ENCODE measurements around the gene CYP3A4. TPM values are rescaled to one million over a fixed set of nuclear protein-coding genes. Genes with fewer than 3 reads are reported as not detected.
"Not testable (repeated sequence)": the region's sequence is repeated elsewhere in the genome, so short reads cannot be mapped to it uniquely, and the experiment has no call there.

Gene CYP3A4
- polyA plus RNA-seq, 1 experiment: not detected

DNA sequence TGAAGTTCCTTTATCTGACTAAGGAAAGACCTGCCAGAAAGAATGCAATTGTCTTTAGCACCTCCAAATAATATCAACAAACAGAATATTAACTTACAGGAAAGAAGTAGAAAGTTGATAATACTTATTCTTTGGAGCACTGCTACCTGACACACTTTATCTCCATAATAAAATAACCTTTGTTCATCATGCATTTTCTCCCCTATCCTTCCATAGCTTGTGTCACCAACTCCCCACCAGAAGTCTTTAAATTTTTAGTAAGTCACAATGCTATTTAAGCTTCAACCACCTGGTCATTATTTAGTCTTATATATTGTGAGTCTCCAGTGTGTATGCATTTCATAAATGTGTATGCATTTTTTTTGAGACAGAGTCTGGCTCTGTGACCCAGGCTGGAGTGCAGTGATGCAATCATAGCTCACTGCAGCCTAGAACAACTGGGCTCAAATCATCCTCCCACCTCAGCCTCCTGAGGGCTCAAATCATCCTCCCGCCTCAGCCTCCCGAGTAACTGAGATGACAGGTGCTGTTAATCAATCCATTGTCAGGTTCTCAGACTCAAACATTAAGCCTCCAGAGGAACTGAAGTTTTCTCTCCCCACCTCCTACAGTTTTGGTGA, 36.5 kb upstream of the CYP3A4 start:
- POLR2A ChIA-PET: no interaction called here
- no peak overlapping the region for H3K4me3 ChIP-seq (ENCODE audit: low read depth, low read length)
- H3K27me3 ChIP-seq (ENCODE audit: control insufficient read depth, insufficient read depth, low read length): peaks cover 5% of the 10 kb centered on the region
- TF ChIP-seq, protein P1, sequence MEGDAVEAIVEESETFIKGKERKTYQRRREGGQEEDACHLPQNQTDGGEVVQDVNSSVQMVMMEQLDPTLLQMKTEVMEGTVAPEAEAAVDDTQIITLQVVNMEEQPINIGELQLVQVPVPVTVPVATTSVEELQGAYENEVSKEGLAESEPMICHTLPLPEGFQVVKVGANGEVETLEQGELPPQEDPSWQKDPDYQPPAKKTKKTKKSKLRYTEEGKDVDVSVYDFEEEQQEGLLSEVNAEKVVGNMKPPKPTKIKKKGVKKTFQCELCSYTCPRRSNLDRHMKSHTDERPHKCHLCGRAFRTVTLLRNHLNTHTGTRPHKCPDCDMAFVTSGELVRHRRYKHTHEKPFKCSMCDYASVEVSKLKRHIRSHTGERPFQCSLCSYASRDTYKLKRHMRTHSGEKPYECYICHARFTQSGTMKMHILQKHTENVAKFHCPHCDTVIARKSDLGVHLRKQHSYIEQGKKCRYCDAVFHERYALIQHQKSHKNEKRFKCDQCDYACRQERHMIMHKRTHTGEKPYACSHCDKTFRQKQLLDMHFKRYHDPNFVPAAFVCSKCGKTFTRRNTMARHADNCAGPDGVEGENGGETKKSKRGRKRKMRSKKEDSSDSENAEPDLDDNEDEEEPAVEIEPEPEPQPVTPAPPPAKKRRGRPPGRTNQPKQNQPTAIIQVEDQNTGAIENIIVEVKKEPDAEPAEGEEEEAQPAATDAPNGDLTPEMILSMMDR (IDR thresholded peaks at IDR 0.05; ENCODE audit: insufficient read depth, low read depth, low read length): no peak
- H3K36me3 ChIP-seq (ENCODE audit: control insufficient read depth, insufficient read depth, low read length): no peaks in the 10 kb centered on the region
- CTCF ChIA-PET: interaction anchor here (2.0 kb wide), 1 partner anchor 18 kb away, joined by 4 read pairs; no protein-coding TSS in a partner anchor
- no peak for DNase-seq (ENCODE audit: low read depth)

GRCh38 chr7:99808766-99809165, 24.8 kb upstream of the CYP3A4 start:
- TF ChIP-seq, protein P1 (IDR thresholded peaks at IDR 0.05; ENCODE audit: insufficient read depth, low read depth, low read length): no peak
- no peaks in the 10 kb centered on the region for H3K27me3 ChIP-seq (ENCODE audit: control insufficient read depth, insufficient read depth, low read length)
- ChIA-PET POLR2A (no interaction called here), CTCF (no interaction called here)
- H3K36me3 ChIP-seq (ENCODE audit: control insufficient read depth, insufficient read depth, low read length): no peaks in the 10 kb centered on the region
- no peak overlapping the region for H3K4me3 ChIP-seq (ENCODE audit: low read depth, low read length)
- DNase-seq (ENCODE audit: low read depth): no peak

- no peak overlapping the region for H3K4me3 ChIP-seq (ENCODE audit: low read depth, low read length)
- CTCF ChIA-PET: no interaction called here
- TF ChIP-seq, protein P1 (IDR thresholded peaks at IDR 0.05; ENCODE audit: insufficient read depth, low read depth, low read length): no peak
- H3K36me3 ChIP-seq (ENCODE audit: control insufficient read depth, insufficient read depth, low read length): no peaks in the 10 kb centered on the region
- DNase-seq (ENCODE audit: low read depth): no peak
- no peaks in the 10 kb centered on the region for H3K27me3 ChIP-seq (ENCODE audit: control insufficient read depth, insufficient read depth, low read length)
- POLR2A ChIA-PET: no interaction called here
Observed at GRCh38 chr7:99806839-99807478, 23.0 kb upstream of the CYP3A4 start.

- Histone ChIP-seq H3K36me3 (ENCODE audit: control insufficient read depth, insufficient read depth, low read length) (no peaks in the 10 kb centered on the region), H3K4me3 (ENCODE audit: low read depth, low read length) (no peak overlapping the region), H3K27me3 (ENCODE audit: control insufficient read depth, insufficient read depth, low read length) (no peaks in the 10 kb centered on the region)
- TF ChIP-seq, protein P1 (IDR thresholded peaks at IDR 0.05; ENCODE audit: insufficient read depth, low read depth, low read length): no peak
- ChIA-PET CTCF (no interaction called here), POLR2A (no interaction called here)
- no peak for DNase-seq (ENCODE audit: low read depth)
Observed at GRCh38 chr7:99805641-99806040, 21.7 kb upstream of the CYP3A4 start.

GRCh38 chr7:99803118-99803517, 19.1 kb upstream of the CYP3A4 start:
- H3K4me3 ChIP-seq (ENCODE audit: low read depth, low read length); H3K36me3 ChIP-seq (ENCODE audit: control insufficient read depth, insufficient read depth, low read length); POLR2A ChIA-PET; CTCF ChIA-PET; DNase-seq (ENCODE audit: low read depth); H3K27me3 ChIP-seq (ENCODE audit: control insufficient read depth, insufficient read depth, low read length): not testable (repeated sequence)

GRCh38 chr7:99801407-99801806, 17.4 kb upstream of the CYP3A4 start:
- DNase-seq (ENCODE audit: low read depth); H3K4me3 ChIP-seq (ENCODE audit: low read depth, low read length); CTCF ChIA-PET; H3K27me3 ChIP-seq (ENCODE audit: control insufficient read depth, insufficient read depth, low read length); H3K36me3 ChIP-seq (ENCODE audit: control insufficient read depth, insufficient read depth, low read length); POLR2A ChIA-PET: not testable (repeated sequence)
